Fibroblast of skin of right biceps (primary cell): ENCODE results near the gene ZGRF1.
"Not testable (repeated sequence)": the region's sequence is repeated elsewhere in the genome, so short reads cannot be mapped to it uniquely, and the experiment has no call there.

Experiments
- DNase-seq: peaks from one replicate; pipeline ENCODE4 v3.0.0-alpha.2; 2013

ZGRF1 gene

DNA sequence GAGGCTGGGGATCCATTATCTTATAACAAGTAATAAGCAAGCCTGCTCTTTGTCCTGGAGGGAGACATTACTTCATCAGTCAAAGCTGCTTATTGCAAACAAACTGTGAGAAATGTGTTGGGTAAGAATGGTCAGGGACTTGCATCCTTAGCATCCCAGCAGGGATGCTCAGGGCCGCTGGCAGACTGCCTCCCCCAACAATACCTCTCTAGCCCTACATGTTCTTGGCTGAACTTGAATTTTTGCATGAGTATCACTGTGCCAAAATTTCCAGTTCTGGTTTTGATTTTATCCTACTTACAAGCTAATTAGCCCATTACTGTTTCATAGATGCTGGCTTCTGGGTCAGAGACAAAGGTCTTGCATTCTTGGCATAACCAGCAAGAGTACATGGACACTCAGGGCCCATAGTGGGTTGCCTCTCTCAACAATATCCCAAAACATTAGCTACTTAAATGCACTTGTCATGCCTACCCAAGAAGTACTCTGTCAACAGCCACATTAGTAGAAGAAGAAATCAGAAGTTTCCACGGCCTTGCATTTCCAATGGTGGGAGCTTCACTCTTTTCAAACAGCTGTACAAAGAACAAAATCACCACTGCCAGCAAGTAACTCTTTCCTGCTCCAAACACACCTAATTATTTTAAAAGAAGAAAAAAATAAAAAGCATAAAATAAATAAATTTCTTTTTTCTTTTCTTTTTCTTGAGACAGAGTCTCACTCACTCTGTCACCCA is 78.9 kb downstream of the ZGRF1 start:
- no peak for DNase-seq

DNA sequence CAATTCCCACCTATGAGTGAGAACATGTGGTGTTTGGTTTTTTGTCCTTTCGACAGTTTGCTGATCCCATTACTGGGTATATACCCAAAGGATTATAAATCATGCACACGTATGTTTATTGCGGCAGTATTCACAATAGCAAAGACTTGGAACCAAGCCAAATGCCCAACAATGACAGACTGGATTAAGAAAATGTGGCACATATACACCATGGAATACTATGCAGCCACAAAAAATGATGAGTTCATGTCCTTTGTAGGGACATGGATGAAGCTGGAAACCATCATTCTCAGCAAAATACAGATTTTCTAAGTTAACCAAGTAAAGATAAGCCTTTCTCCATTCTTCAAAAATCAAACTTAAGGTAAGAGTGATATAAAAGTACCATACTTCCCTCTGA is 82.4 kb downstream of the ZGRF1 start:
- not testable (repeated sequence) for DNase-seq

DNA sequence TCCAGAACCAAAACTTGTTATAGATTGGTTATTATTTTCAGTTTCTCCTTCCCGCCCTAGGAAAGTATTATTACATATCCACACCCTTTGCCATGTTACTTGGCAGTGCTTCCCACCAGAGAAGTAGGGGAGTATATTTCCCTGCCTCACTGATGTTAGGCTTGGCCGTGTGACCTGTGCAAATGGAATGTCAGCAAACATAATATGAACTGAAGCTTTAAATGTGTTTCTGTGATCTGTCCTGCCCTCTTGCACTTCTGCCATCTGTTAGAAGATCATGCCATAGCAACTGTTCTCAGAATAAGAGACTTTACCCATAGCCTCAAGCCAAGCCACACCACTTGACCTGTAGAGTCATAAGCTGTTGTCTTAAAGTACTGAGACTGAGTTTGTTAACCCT is 84.0 kb downstream of the ZGRF1 start:
- DNase-seq, result peak; percentile 62

DNA sequence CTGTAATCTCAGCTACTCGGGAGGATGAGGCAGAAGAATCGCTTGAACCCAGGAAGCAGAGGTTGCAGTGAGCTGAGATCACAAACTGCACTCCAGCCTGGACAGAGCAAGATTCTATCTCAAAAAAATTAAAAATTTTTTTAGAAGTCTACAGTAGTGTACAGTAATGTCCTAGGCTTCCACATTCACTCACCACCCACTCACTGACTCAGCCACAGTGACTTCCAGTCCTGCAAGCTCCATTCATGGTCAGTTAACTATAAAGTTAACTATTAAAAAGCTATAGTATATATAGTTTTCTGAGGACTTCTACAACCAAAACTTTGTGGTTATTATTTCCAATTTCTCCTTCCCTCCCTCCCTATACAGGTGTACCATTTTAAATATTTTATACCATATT is 86.0 kb downstream of the ZGRF1 start:
- DNase-seq, result peak; percentile 55

DNA sequence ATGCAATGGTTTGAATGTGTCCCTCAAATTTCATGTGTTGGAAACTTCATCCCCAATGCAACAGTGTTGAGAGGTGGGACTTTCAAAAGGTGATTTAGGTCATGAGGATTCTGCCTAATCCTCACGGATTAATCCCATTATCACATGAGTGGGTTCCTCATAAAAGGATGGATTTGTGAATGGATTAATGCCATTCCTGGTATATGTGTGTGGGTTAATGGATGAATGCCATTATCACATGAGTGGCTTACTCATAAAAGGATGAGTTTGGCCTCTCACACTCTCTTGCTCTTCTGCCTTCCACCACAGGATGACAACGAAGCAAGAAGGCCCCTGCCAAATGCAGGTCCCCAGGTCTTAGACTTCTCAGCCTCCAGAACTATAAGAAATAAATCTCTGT is 90.2 kb downstream of the ZGRF1 start:
- DNase-seq, result no peak

DNA sequence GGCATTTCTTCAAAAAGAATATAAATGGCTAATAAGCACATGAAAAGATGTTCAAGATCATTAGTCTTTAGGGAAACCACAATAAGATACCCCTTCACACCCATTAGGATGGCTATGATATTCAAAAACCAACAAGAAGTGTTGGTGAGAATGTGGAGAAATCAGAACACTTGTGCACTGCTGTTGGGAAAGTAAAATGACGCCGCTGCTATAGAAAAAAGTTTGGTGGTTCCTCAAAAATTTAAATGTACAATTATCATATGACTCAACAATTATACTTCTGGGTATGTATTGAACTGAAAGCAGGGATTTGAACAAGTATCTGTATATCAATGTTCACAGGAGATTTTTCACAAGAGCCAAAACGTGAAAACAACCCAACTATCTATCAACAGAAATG is 91.4 kb downstream of the ZGRF1 start:
- DNase-seq, result no peak

DNA sequence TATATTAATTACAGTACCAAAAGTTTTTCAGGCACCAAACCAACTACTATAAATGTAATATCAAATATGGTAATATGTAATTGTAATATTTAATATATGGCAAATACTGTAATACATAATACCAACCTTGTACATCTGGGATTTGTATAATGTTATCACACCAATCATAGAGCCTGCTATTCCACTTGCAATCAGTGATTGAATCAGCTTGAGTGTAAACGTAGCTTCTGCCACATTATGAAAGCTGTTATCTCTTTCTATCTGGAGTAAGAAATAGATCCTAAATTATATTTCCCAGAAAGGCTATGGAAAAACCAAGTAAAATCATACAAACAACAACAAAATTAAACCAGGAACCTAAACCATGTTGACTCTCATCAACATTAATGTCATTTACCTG is 96.0 kb downstream of the ZGRF1 start:
- DNase-seq, result no peak

DNA sequence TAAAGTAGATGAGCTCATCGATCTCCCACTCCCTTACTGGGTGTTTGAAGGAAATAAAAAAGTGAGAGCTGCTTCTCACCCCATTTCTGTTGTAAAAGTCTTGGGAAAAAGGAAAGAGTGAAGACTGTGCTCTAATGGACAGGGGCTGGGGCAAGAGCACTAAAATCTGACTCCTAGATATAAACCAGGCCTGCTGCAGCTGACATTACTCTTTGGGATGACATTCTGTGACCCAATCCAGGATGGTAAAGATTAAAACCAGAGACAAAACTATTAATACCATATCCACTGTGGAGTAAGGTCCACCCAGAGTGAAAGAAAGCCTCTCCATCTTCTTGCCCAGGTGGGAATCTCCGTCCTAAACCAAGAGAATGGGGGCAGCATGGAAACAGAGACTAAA is 100.6 kb downstream of the ZGRF1 start:
- no peak for DNase-seq

DNA sequence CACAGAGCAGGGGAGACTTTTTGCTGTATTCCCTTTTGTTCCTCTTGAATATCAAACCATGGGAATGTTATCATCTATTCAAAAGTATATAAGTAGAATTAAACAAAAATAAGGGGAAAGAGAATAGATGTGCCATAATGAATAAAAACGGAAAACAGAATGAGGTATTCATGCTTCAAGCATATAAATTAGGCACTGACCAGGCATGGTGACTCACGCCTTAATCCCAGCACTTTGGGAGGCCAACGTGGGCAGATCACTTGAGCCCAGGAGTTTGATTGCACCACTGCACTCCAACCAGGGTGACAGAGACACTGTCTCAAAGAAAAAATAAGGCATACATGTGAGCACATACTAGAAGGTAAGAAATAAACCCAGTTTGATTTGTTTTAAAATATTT is 104.4 kb downstream of the ZGRF1 start:
- DNase-seq, result no peak

DNA sequence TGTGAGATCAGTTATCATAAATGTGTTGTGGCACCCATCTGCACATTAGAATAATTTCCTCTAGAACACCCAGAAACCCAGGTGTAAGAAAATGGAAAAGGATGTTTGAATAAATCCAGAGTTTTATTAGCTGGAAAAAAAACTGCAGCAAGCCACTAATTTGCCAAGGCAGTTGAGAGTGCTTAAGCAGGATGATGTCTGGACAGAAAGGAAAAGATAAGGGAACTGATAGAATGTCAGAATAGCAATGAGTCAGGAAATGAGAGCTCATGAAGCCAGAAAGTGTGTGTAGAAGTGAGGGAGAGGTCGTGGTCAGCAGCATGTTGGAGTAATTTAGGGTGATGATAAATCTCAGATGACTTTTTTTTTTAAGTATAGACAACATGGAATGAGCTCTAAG is 105.6 kb downstream of the ZGRF1 start:
- no peak for DNase-seq

DNA sequence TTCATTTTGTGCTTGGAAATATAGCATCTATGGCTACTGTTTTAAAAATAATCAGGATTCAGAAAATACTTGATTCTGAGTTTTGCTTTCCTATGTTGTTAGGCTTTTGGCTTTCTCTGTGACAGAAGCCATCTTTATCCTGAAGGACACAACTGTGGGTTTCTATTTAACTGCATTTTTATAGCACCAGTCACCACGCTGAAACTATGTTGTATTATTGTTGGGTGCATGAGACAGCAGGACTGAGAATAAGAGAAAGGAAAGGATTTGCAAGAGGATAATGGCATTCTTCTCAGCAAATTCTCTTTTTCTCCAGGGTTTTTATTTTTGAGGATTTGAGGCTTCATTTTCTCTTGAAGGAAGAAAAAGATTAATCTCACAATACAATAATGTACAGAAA is 110.6 kb downstream of the ZGRF1 start:
- DNase-seq, result peak; percentile 42

DNA sequence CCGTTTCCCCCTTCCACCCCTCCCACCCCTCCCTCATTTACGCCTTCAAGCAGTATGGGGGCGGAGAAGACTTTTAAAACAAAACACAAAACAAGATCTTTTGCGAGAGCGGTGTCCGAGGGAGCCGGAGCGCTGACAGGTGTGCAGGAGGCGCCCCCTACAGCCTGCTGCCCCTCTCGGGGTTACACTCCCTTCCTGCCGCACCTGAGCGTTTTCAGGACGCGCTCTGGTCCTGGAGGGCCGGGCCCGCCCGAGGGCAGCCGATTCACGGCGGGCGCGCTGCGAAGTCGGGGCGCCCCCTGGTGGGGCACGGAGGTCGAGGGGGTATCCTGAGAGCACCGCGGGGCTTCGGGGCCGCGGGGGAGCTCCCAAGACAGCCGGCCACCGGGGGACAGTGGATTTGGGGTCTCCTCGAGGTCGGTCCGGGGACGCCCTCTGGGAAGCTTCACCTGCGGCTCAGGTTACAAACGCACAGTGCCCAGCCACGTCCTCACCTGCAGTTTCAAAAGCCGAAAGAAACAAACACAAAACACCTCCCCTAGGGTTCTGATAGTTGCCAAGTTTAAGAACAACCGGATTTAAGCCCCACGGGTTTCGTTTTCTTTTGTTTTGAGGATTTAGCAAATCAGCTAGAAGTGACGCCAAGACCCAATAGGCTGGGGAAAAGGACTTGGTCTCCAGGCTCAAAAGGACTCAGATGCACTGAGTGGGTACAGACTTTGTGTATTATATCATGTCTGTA is 112.8 kb downstream of the ZGRF1 start:
- peak; percentile 32 for DNase-seq

DNA sequence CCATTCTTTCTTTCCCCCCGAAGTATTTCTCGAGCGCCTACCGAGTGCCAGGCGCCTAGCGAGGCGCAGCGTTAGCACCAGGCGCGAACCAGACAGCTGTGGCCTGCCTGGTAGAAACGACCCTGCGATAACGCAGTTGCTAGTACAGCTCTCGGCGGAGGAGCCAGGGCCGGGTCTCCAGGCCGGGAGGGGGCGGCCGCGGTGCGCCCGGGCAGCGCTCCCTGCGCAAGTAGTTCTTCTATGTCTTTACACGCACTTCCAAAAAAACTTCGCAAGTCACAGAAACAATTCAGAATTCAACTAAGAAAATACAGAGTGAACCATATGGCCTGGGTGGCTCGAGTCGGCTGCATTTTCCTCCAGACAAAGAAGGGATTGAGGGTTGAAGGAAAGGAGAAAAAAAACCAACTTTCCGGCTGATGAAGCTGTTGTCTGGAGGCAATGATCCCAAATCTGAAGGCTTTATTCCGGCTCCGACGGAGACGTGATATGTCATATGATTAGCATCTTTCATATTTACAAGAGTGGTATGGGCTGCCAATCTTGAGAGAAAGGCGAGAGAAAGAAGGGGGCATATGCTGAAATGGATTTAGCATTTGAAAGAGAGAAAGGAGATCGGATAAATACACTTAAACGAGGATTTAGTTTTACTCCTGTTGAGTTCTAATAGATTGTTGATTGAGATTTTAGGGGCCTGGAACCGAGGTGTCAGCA is 113.5 kb downstream of the ZGRF1 start:
- DNase-seq, result peak; percentile 49

DNA sequence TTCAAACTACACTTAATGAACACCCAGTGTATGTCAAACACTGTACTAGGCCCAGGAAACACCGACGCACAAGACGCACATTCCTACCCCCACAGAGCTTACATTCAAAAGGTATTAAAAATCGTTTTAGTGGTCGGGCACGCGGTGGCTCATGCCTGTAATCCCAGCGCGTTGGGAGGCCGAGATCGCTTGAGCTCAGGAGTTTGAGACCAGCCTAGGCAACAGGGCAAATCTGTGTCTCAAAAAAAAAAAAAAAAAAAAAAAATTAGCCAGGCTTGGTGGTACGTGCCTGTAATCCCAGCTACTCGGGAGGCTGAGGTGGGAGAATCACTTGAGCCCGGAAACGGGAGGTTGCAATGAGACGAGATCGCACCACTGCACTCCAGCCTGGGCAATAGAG is 114.3 kb downstream of the ZGRF1 start:
- not testable (repeated sequence) for DNase-seq

DNA sequence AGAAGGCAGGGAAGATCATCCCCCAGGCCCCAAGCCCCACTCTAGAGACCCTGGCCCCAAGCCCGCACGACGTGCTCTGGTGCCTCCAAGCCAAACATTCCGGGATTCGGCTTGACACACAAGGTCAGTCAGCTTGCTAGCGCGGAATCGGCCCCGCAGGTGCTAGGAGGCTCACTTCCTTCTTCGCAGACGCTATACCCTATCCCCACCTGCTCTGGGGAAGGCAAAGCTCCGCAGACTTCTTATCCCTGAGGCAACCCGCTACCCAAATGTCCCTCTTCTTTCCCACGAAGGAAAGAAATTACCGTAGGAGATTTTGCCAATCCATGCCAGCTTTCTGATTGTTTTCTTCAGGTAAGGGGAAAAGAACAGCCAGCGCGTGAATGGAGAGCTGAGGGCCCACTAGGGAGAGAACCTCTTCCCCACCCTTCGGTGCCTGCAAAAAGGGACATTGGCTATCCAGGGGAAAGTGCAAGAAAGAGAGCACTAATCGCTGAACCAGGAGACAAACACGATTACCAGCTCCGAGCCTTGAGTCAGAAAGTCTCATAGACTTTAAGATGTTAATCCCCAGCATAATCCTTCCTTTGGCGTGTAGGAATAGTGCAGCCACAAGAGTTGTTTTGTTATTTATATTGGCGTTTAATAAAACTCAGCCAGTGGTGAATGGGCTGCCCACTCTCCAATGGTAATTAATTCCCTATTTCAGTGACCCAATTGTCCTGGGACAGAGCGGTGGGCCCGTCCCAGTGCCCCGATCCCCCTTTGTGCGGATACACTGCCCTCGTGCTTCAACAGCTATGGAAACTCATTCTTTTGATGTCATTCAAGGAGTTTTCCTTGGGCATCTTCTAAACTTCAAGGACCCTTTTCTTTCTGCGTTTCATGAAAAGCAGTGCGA is 115.3 kb downstream of the ZGRF1 start:
- no peak for DNase-seq

DNA sequence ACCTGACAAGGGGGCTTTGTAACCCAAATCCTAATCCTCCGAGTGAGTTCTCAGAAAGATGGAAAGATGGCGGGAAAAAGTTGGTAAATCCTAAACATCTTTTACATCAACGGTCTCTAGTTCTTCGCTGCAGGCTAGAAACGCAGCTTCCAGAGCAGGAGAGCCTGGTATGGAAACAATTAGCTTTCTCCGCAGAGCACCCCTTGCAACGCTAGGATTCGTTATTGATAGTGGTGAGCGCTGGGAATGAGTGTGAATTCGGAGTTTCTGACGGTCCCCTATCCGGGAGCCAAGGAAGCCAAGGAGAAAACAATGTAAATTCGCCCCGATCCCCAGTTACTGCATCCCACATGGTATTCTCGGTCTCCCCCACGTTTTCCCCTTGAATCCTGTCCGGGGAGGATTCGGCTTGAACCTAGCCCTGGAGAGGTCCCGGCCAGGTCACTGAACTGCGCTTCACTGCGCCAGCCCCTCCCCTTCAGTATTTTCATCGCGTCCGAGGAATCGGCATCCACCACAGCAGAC is 116.0 kb downstream of the ZGRF1 start:
- DNase-seq, result no peak

DNA sequence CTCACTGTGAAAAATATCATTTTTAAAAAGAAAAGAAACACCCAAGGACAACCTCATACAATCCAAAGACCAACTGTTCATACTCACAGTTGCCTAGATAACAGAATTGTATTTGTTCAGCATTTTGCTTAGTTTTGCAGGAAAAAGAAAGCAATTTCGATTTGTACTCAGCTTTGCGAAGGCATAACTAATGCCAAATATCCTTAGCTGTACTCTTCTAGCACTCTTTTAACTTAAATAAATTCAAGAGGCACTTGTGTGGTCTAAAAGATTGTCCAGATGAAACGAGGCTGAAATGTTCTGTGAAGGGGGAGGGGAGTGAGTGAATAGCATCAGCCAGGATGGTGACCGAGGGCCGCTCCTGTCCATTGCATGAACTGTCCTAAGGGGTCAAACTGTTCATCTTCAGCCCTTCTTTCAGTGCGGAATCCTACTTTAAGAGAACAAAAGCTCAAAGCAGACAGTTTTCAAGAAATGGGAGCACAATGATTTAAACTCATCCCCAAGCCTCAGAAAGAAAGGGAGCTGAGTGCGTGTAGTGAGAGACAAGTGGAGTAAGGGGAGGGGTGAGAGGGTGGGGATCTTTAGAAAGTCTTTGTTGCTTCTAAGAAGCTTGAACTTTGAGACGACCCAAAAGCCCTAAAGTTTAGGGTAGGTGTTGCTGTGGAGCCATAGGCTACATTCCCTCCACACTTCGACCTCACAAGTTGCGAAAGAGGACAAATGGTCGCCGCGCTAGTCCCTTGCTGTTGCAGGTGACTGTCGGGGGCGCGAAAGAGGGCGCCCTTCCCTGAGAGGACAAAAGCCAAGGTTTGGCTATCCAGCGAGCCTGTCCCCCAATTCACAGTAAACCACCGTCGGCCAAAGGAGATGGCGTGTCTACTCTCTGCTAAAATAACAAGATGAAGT is 116.8 kb downstream of the ZGRF1 start:
- no peak for DNase-seq

DNA sequence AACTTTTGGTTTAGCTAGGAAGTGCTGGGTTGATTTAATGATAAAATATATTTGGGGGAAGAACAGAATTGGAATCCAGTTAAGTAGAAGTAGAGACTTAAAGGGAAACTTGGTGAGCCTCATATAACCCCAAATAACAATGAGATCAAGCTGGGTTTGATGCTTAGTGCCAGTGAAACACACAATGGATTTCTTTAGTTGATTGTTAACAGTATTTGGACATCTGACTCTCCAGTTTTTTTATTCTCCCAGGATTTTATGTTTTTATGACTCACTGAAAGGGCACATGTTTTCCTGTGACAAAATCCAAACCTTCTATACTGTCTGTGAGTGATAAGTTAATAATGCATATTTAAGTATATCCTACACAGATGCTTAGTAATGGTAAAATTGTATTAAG is 118.0 kb downstream of the ZGRF1 start:
- no peak for DNase-seq

DNA sequence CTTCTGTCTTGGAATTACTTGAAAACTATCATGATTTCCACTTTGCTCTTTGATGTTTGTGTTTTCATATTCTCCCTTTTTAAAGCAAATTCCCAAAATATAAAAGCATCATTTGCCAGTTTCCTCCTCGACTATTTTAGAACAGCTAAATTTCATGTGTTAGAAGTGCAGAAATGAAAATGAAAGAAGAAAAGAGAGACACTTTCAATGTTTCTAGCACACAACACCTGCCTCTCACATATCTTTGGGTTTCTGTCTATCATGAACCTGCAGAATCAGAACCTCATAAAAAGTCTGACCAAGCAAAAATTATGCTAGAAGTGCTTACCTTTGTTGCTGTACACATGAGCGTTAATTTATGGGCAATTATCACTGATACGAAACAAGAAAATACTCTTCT is 118.8 kb downstream of the ZGRF1 start:
- no peak for DNase-seq

DNA sequence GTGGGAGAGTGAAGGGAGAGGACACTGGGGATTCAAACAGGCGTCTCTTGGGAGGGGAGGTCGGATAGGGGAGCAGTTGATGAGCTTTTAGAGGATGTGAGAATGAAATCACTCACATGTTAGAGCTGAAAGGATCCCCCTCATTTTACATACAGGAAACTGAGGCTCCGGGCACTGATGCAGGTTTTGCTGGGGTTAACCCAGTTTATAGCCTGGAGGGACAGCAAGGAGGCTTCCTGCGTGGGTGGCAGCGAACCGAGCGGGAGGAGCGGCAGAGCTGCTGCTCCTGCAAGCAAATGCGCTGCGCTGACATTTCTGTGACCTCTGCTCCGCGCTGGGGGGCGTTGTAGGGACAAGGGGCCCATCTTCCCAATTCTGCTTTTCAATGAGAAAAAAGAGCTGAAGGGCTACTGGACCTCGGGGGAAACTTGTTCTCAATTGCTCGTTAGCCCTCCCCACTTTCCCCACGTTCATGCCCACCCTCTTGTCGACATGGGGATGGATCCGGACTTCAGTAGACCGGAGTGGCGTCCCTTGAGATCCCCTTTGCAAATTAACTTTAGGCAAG is 119.6 kb downstream of the ZGRF1 start:
- no peak for DNase-seq

DNA sequence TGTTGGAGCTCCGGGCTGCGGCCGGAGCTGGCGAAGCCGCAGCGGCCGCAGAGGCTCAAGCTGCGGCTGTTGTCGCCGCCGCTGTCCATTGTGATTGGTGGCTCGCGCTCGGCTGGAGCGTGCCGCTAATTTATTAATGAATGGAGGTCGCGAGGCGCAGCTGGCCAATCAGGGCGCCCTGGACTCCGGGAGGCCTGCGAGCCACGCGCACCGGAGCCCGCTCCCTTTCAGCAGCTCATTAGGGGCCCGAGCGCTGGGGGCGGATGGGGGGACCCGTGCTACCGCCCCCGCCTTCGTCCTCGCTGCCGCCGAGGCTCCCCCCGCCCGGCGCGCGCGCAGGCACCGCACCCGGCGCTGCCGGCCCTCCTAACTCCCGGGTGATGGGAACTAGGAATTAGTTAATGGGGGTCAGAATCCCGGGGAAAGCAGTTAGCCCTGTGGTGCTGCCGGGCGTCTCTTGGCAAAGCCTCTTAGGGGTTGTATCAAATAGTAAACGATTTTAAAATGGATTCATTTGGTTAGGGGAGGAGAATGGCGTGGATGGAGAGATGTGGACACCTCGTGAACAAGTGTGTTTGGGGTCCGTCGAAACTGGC is 120.1 kb downstream of the ZGRF1 start:
- DNase-seq, result no peak
